Measurements from ENCODE around the gene PRR14L.

GRCh38 chr22:31635638-31636306 lies 114.2 kb downstream of the PRR14L start:
- TF ChIP-seq CTCF (conservative IDR thresholded peaks at IDR 0.05; ENCODE audit: low read length) (no peak), EZH2phosphoT487 (IDR thresholded peaks at IDR 0.05; ENCODE audit: borderline replicate concordance) (no peak)

Measured in Loucy (cell line).